H1 (cell line): ENCODE results near the gene ZNRF3. TPM values are rescaled to one million over a fixed set of nuclear protein-coding genes. Genes with fewer than 3 reads are reported as not detected.

ENCODE experiments used
- CTCF ChIA-PET: fragments of 300-600 bp; sonication (Branson Sonifier 250); formaldehyde crosslinking; loops from one replicate; lab custom pipeline; 2021; ENCODE audit not compliant: partially characterized antibody; lab: Charles Lee
- POLR2A ChIA-PET: fragments of 300-600 bp; sonication (Branson Sonifier 250); formaldehyde crosslinking; loops from one replicate; lab custom pipeline; 2021; ENCODE audit warnings: inconsistent platforms; ENCODE audit not compliant: partially characterized antibody; lab: Charles Lee
- DNase-seq, 2 experiments: peaks; one replicate each; pipeline versions ENCODE4 v3.0.0 to v3.0.0-alpha.2; 2010 to 2022; ENCODE audit warnings: low spot score in 2 of 2, low read depth in 1 of 2, mixed read lengths in 1 of 2
- FAIRE-seq: peaks from 2 replicates; lab custom pipeline; 2011; peaks lifted over from hg19 to GRCh38; lab: Jason Lieb, UNC
- H2AFZ ChIP-seq: 2 replicates; pipeline ENCODE4 v1.8.1; 2012; ENCODE audit warnings: low read length, inconsistent platforms
- H2AK5ac ChIP-seq: 2 replicates; pipeline ENCODE4 v1.6.1; 2013; ENCODE audit warnings: low read depth, low read length
- H2BK120ac ChIP-seq: replicated peaks from 2 replicates; pipeline ENCODE3; 2013; ENCODE audit warnings: low read depth, low read length, inconsistent platforms
- H2BK12ac ChIP-seq: 2 replicates; pipeline ENCODE4 v1.6.1; 2013; ENCODE audit warnings: low read depth, low read length
- H2BK15ac ChIP-seq: 2 replicates; pipeline ENCODE4 v1.6.1; 2013; ENCODE audit warnings: low read length
- H2BK20ac ChIP-seq: 2 replicates; pipeline ENCODE4 v1.6.1; 2013; ENCODE audit warnings: low read length
- H2BK5ac ChIP-seq: 2 replicates; pipeline ENCODE4 v1.6.1; 2013; ENCODE audit warnings: low read depth, low read length
- H3K14ac ChIP-seq: 2 replicates; pipeline ENCODE4 v1.6.1; 2013; ENCODE audit warnings: inconsistent platforms; ENCODE audit not compliant: insufficient read length
- H3K18ac ChIP-seq: 2 replicates; pipeline ENCODE4 v1.6.1; 2013; ENCODE audit warnings: low read length; ENCODE audit errors: extremely low read depth
- H3K23ac ChIP-seq: 2 replicates; pipeline ENCODE4 v1.6.1; 2013; ENCODE audit warnings: inconsistent platforms; ENCODE audit not compliant: insufficient read length
- H3K23me2 ChIP-seq: 2 replicates; pipeline ENCODE4 v1.6.1; 2013; ENCODE audit warnings: low read depth, low read length
- H3K27ac ChIP-seq: 2 replicates; pipeline ENCODE4 v1.6.1; 2011; ENCODE audit warnings: low read depth, low read length, inconsistent platforms
- H3K27me3 ChIP-seq, 4 experiments: replicated peaks in 1 of 4; 1 replicate in 1 of 4; 2 replicates in 3 of 4; pipeline versions ENCODE4 v1.6.1 to v1.8.1; 2011 to 2013; ENCODE audit warnings: low read length in 3 of 4, mild to moderate bottlenecking in 3 of 4, inconsistent platforms in 2 of 4, mixed read lengths in 2 of 4, moderate library complexity in 1 of 4; ENCODE audit not compliant: control insufficient read depth in 3 of 4, insufficient read depth in 3 of 4; ENCODE audit errors: extremely low read depth in 1 of 4
- H3K36me3 ChIP-seq, 4 experiments: 2 replicates each; pipeline versions ENCODE4 v1.6.1 to v1.8.1; 2011 to 2013; ENCODE audit warnings: mild to moderate bottlenecking in 4 of 4, low read length in 3 of 4, moderate library complexity in 2 of 4, control low read depth in 1 of 4, inconsistent platforms in 1 of 4; ENCODE audit not compliant: insufficient read depth in 4 of 4, control insufficient read depth in 2 of 4
- H3K4ac ChIP-seq: replicated peaks from 2 replicates; pipeline ENCODE3; 2013; ENCODE audit warnings: low read length, low read depth, mixed read lengths, inconsistent platforms; ENCODE audit not compliant: insufficient read length
- H3K4me1 ChIP-seq, 4 experiments: replicated peaks in 1 of 4; 1 replicate in 1 of 4; 2 replicates in 3 of 4; pipeline versions ENCODE4 v1.6.1 to v1.8.1; 2011 to 2013; ENCODE audit warnings: low read length in 3 of 4, inconsistent platforms in 2 of 4, mixed read lengths in 1 of 4; ENCODE audit not compliant: insufficient read depth in 4 of 4, control insufficient read depth in 3 of 4
- H3K4me2 ChIP-seq, 2 experiments: 2 replicates each; pipeline versions ENCODE4 v1.6.1 to v1.8.1; 2011 to 2013; ENCODE audit warnings: low read depth in 2 of 2, low read length in 2 of 2, control low read depth in 1 of 2, inconsistent platforms in 1 of 2, mild to moderate bottlenecking in 1 of 2; ENCODE audit not compliant: insufficient read depth in 1 of 2
- H3K4me3 ChIP-seq, 4 experiments: fragments of 200-600, 300-600 bp in 1 of 4; sonication (generic), shearing (Covaris generic), sonication (Bioruptor Twin) in 1 of 4; 2 replicates each; pipeline versions ENCODE4 v1.5.1 to v1.8.1; 2011 to 2016; ENCODE audit warnings: low read length in 4 of 4, low read depth in 3 of 4, control low read depth in 2 of 4, inconsistent platforms in 2 of 4, mild to moderate bottlenecking in 2 of 4, mixed read lengths in 1 of 4, moderate library complexity in 1 of 4; ENCODE audit not compliant: insufficient read depth in 2 of 4; ENCODE audit errors: extremely low read depth in 1 of 4
- H3K56ac ChIP-seq: replicated peaks from 2 replicates; pipeline ENCODE3; 2013; ENCODE audit warnings: low read depth, mild to moderate bottlenecking, mixed read lengths, low read length, inconsistent platforms; ENCODE audit not compliant: insufficient read length
- H3K79me1 ChIP-seq: 2 replicates; pipeline ENCODE4 v1.6.1; 2013; ENCODE audit warnings: low read depth, low read length, control low read depth
- H3K79me2 ChIP-seq, 2 experiments: 2 replicates each; pipeline versions ENCODE4 v1.6.1 to v1.8.1; 2012 to 2013; ENCODE audit warnings: low read length in 2 of 2, mild to moderate bottlenecking in 2 of 2, inconsistent platforms in 1 of 2; ENCODE audit not compliant: insufficient read depth in 2 of 2, control insufficient read depth in 1 of 2
- H3K9ac ChIP-seq, 4 experiments: replicated peaks in 1 of 4; 1 replicate in 1 of 4; 2 replicates in 3 of 4; pipeline versions ENCODE4 v1.6.1 to v1.8.1; 2011 to 2013; ENCODE audit warnings: low read depth in 3 of 4, low read length in 3 of 4, control low read depth in 2 of 4, mild to moderate bottlenecking in 2 of 4, moderate library complexity in 2 of 4, inconsistent platforms in 1 of 4; ENCODE audit errors: extremely low read depth in 1 of 4
- H3K9me3 ChIP-seq, 2 experiments: 2 replicates each; pipeline versions ENCODE4 v1.6.1 to v1.8.1; 2012 to 2013; ENCODE audit warnings: mild to moderate bottlenecking in 2 of 2, moderate library complexity in 2 of 2, control low read depth in 1 of 2, inconsistent platforms in 1 of 2, low read depth in 1 of 2, low read length in 1 of 2, mixed read lengths in 1 of 2; ENCODE audit not compliant: insufficient read depth in 2 of 2
- H4K20me1 ChIP-seq, 2 experiments: replicated peaks in 1 of 2; 2 replicates each; pipeline versions ENCODE3 to v1.8.1; 2011 to 2013; ENCODE audit warnings: inconsistent platforms in 2 of 2, low read length in 2 of 2, mild to moderate bottlenecking in 1 of 2; ENCODE audit not compliant: insufficient read depth in 2 of 2, control insufficient read depth in 1 of 2
- H4K5ac ChIP-seq: 2 replicates; pipeline ENCODE4 v1.6.1; 2013; ENCODE audit warnings: low read length, low read depth, mixed read lengths, inconsistent platforms; ENCODE audit not compliant: insufficient read length
- H4K8ac ChIP-seq: 2 replicates; pipeline ENCODE4 v1.8.0; 2013; ENCODE audit warnings: mild to moderate bottlenecking, moderate library complexity, low read length, inconsistent platforms; ENCODE audit not compliant: insufficient read depth; ENCODE audit errors: extremely low read depth
- H4K91ac ChIP-seq: replicated peaks from 2 replicates; pipeline ENCODE3; 2013; ENCODE audit warnings: low read length, mixed read lengths, inconsistent platforms; ENCODE audit not compliant: insufficient read length
- CBX5 ChIP-seq: fragments of 300-800, 300-1000 bp; sonication (generic); IDR thresholded peaks from 2 replicates; pipeline ENCODE4 v1.7.1; 2016; ENCODE audit warnings: antibody characterized with exemption, low read length, low read depth
- CREB1 ChIP-seq: IDR thresholded peaks from 2 replicates; pipeline ENCODE4 v1.6.1; 2012; ENCODE audit warnings: inconsistent platforms
- SP1 ChIP-seq: IDR thresholded peaks from 2 replicates; pipeline ENCODE4 v1.6.1; 2011; ENCODE audit warnings: low read depth, low read length
- SP4 ChIP-seq: IDR thresholded peaks from 2 replicates; pipeline ENCODE4 v1.6.1; 2012; ENCODE audit warnings: low read length, inconsistent platforms
- YY1 ChIP-seq: IDR thresholded peaks from 2 replicates; pipeline ENCODE4 v1.6.1; 2011; ENCODE audit warnings: low read depth, mild to moderate bottlenecking, low read length
- WGBS, 2 experiments: shearing (Covaris generic) in 1 of 2; methylation state at CpG; one replicate each; pipeline versions ENCODE4 v1.1.6 to v1.1.7; 2013 to 2015; ENCODE audit warnings: low lambda C conversion rate in 2 of 2, mixed read lengths in 2 of 2, inconsistent platforms in 1 of 2, low coverage in 1 of 2, missing lambda C conversion rate in 1 of 2; ENCODE audit not compliant: insufficient replicate concordance in 2 of 2, insufficient coverage in 1 of 2, insufficient read length in 1 of 2; ENCODE audit errors: extremely low coverage in 1 of 2, missing lambda C conversion rate in 1 of 2; 5-methylcytosine and 5-hydroxymethylcytosine counted together
- polyA plus RNA-seq, 7 experiments: library from polyadenylated mRNA; depleted of rRNA in 3 of 7; stranded (reverse) in 5 of 7; unstranded in 2 of 7; fragments of >200 nt in 5 of 7; fragments of 200-250 nt in 2 of 7; gene quantifications; 1 replicate in 5 of 7; 2 replicates in 1 of 7; 4 replicates in 1 of 7; pipeline versions ENCODE4 v1.2.1 to v1.2.3, GENCODE V29; 2011 to 2013; ENCODE audit warnings: missing spikeins in 2 of 7, mixed read lengths in 2 of 7
- total RNA-seq: library from RNA; stranded (reverse); fragmentation: NEBNext Ultra II Directional; extraction: Animal tissue kit (Norgen Biotek cat#: 25700); gene quantifications from 2 replicates; pipeline ENCODE4 v1.2.1, GENCODE V29; 2021

ZNRF3 gene
- total and polyA plus RNA-seq, 2 of the 8 experiments (the other 6 are each of a cell fraction or from before 2014, with no cell fraction given) = 14.1 to 21.7 TPM

DNA sequence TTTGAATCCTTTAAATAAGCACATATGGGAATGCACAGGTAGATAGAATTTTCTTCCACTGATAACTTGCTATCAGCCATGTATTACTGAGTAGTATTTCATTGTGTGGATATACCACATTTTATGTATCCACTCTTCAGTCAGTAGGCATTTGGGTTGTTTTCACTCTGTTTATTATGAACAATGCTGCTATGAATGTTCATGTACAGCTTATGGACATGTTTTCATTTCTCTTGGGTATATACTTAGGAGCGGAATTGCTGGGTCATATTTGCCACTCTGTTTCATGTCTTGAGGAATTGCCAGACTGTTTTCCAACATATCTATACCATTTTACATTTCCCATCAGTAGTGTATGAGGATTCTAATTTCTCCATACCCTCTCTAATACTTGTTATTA lies 63.8 kb downstream of the ZNRF3 start:
- Histone ChIP-seq H3K79me2 (peaks cover 3 to 87% of the 10 kb centered on the region in 2 experiments; a peak in 3 of 4 replicates), H3K4me1 (peaks cover 2 to 22% (median 9%) of the 10 kb centered on the region in 4 experiments), H2BK20ac (no peak overlapping the region), H3K79me1 (peaks cover 7% of the 10 kb centered on the region; the same call in 1 of the 2 replicates), H4K20me1 (peaks cover 0 to 10% of the 10 kb centered on the region in 2 experiments), H3K23ac (no peak overlapping the region), H2BK12ac (no peak overlapping the region), H3K56ac (no peak overlapping the region), H3K36me3 (peaks cover 0 to 4% (median 0%) of the 10 kb centered on the region in 4 experiments; a peak in 1 of 8 replicates), H3K4ac (no peak overlapping the region), H3K27me3 (no peaks in the 10 kb centered on the region), H4K8ac (no peak overlapping the region), H3K4me2 (no peak overlapping the region), H3K9me3 (peaks cover 4 to 10% of the 10 kb centered on the region in 2 experiments; a peak in 3 of 4 replicates), H4K5ac (no peak overlapping the region), H3K18ac (no peak overlapping the region), H4K91ac (no peak overlapping the region), H3K27ac (no peak overlapping the region), H3K14ac (no peak overlapping the region), H2BK15ac (no peak overlapping the region), H2AFZ (no peak overlapping the region), H2BK5ac (no peak overlapping the region), H3K23me2 (no peaks in the 10 kb centered on the region), H2BK120ac (no peak overlapping the region), H3K9ac (no peak overlapping the region), H3K4me3 (no peak overlapping the region), H2AK5ac (no peak overlapping the region)
- DNase-seq (no peak), FAIRE-seq (no peak)
- ChIA-PET CTCF (interaction anchor here (1.1 kb wide), 2 partner anchors 19 to 30 kb away, joined by 3 read pairs; no protein-coding TSS in a partner anchor), POLR2A (no interaction called here)
- 96% methylated on average over 1 of the region's 1 CpG; no CpG with 5 or more reads in 1 of the 2 experiments for WGBS, 2 experiments
- TF ChIP-seq SP4 = no peak
- no peak for TF ChIP-seq YY1
- TF ChIP-seq SP1 = no peak
- TF ChIP-seq CREB1 = no peak
- no peak for TF ChIP-seq CBX5
